ENCODE measurements around the gene RPL7L1.

Gene RPL7L1

GRCh38 chr6:42879372-42880239 lies at the start of gene RPL7L1:
Gene RPL7L1, plus strand, starts transcription at chr6:42879616. Its CDS starts 295 bp downstream, at chr6:42879911.
- peak; percentile 85 for DNase-seq (ENCODE audit: low spot score)
- H3K4me3 Mint-ChIP-seq, result peak within 1 kb of the TSS; percentile 97
- peaks cover 7% of the 10 kb centered on the region for H3K4me1 Mint-ChIP-seq (ENCODE audit: low read depth)
- no peaks in the 10 kb centered on the region for H3K27me3 Mint-ChIP-seq (ENCODE audit: low read depth)
- peaks cover 18% of the 10 kb centered on the region for H3K36me3 Mint-ChIP-seq (ENCODE audit: low read depth)
- no peaks in the 10 kb centered on the region for H3K9me3 Mint-ChIP-seq
- peak within 1 kb of the TSS; percentile 95 for H3K27ac Mint-ChIP-seq

- H3K4me3 Mint-ChIP-seq, result no peak overlapping the region
- no peaks in the 10 kb centered on the region for H3K27me3 Mint-ChIP-seq (ENCODE audit: low read depth)
- H3K9me3 Mint-ChIP-seq, result no peaks in the 10 kb centered on the region
- no peak for DNase-seq (ENCODE audit: low spot score)
- H3K36me3 Mint-ChIP-seq (ENCODE audit: low read depth), result peaks cover 36% of the 10 kb centered on the region
- no peaks in the 10 kb centered on the region for H3K4me1 Mint-ChIP-seq (ENCODE audit: low read depth)
- H3K27ac Mint-ChIP-seq, result no peak overlapping the region
These were observed 48.2 kb upstream of the RPL7L1 start for GRCh38 chr6:42831237-42831636.

GRCh38 chr6:42834056-42834455 lies 45.4 kb upstream of the RPL7L1 start:
- no peak for DNase-seq (ENCODE audit: low spot score)
- H3K4me1 Mint-ChIP-seq (ENCODE audit: low read depth), result no peaks in the 10 kb centered on the region
- H3K27ac Mint-ChIP-seq, result no peak overlapping the region
- H3K27me3 Mint-ChIP-seq (ENCODE audit: low read depth), result no peaks in the 10 kb centered on the region
- peaks cover 25% of the 10 kb centered on the region for H3K36me3 Mint-ChIP-seq (ENCODE audit: low read depth)
- H3K4me3 Mint-ChIP-seq, result no peak overlapping the region
- H3K9me3 Mint-ChIP-seq, result no peaks in the 10 kb centered on the region

- no peak for DNase-seq (ENCODE audit: low spot score)
- Mint-ChIP-seq H3K27me3 (ENCODE audit: low read depth) (no peaks in the 10 kb centered on the region), H3K4me1 (ENCODE audit: low read depth) (peaks cover 6% of the 10 kb centered on the region), H3K27ac (peak overlapping the region; percentile 9), H3K36me3 (ENCODE audit: low read depth) (peaks cover 17% of the 10 kb centered on the region), H3K4me3 (no peak overlapping the region), H3K9me3 (no peaks in the 10 kb centered on the region)
These were observed 37.4 kb upstream of the RPL7L1 start for GRCh38 chr6:42841844-42842584.

GRCh38 chr6:42845327-42845694 lies 34.1 kb upstream of the RPL7L1 start:
- DNase-seq (ENCODE audit: low spot score), result no peak
- H3K9me3 Mint-ChIP-seq, result no peaks in the 10 kb centered on the region
- H3K4me1 Mint-ChIP-seq (ENCODE audit: low read depth), result peaks cover 6% of the 10 kb centered on the region
- H3K27ac Mint-ChIP-seq, result no peak overlapping the region
- H3K4me3 Mint-ChIP-seq, result no peak overlapping the region
- H3K36me3 Mint-ChIP-seq (ENCODE audit: low read depth), result peaks cover 17% of the 10 kb centered on the region
- H3K27me3 Mint-ChIP-seq (ENCODE audit: low read depth), result no peaks in the 10 kb centered on the region

GRCh38 chr6:42846505-42846904 lies 32.9 kb upstream of the RPL7L1 start:
- Mint-ChIP-seq H3K27me3 (ENCODE audit: low read depth) (no peaks in the 10 kb centered on the region), H3K9me3 (no peaks in the 10 kb centered on the region), H3K36me3 (ENCODE audit: low read depth) (peaks cover 15% of the 10 kb centered on the region), H3K27ac (no peak overlapping the region), H3K4me3 (no peak overlapping the region), H3K4me1 (ENCODE audit: low read depth) (peaks cover 4% of the 10 kb centered on the region)
- DNase-seq (ENCODE audit: low spot score), result no peak

GRCh38 chr6:42848700-42849099 lies 30.7 kb upstream of the RPL7L1 start:
- Mint-ChIP-seq H3K4me3 (no peak overlapping the region), H3K27me3 (ENCODE audit: low read depth) (no peaks in the 10 kb centered on the region), H3K9me3 (no peaks in the 10 kb centered on the region)

GRCh38 chr6:42851599-42851998 lies 27.8 kb upstream of the RPL7L1 start:
- H3K27ac Mint-ChIP-seq, result no peak overlapping the region
- no peaks in the 10 kb centered on the region for H3K27me3 Mint-ChIP-seq (ENCODE audit: low read depth)
- no peaks in the 10 kb centered on the region for H3K9me3 Mint-ChIP-seq
- no peak for DNase-seq (ENCODE audit: low spot score)
- H3K4me3 Mint-ChIP-seq, result no peak overlapping the region
- H3K4me1 Mint-ChIP-seq (ENCODE audit: low read depth), result no peaks in the 10 kb centered on the region
- peaks cover 15% of the 10 kb centered on the region for H3K36me3 Mint-ChIP-seq (ENCODE audit: low read depth)

More at GRCh38 chr6:42848700-42849099, 30.7 kb upstream of the RPL7L1 start:
- no peak for DNase-seq (ENCODE audit: low spot score)
- peaks cover 17% of the 10 kb centered on the region for H3K36me3 Mint-ChIP-seq (ENCODE audit: low read depth)
- peaks cover 3% of the 10 kb centered on the region for H3K4me1 Mint-ChIP-seq (ENCODE audit: low read depth)
- no peak overlapping the region for H3K27ac Mint-ChIP-seq

- Mint-ChIP-seq H3K4me1 (ENCODE audit: low read depth) (no peaks in the 10 kb centered on the region), H3K4me3 (no peak overlapping the region), H3K9me3 (no peaks in the 10 kb centered on the region), H3K27me3 (ENCODE audit: low read depth) (no peaks in the 10 kb centered on the region), H3K27ac (no peak overlapping the region), H3K36me3 (ENCODE audit: low read depth) (peaks cover 39% of the 10 kb centered on the region)
- no peak for DNase-seq (ENCODE audit: low spot score)
These were observed 19.4 kb upstream of the RPL7L1 start for GRCh38 chr6:42860036-42860435.

GRCh38 chr6:42860481-42860880 lies 18.9 kb upstream of the RPL7L1 start:
- H3K4me3 Mint-ChIP-seq, result no peak overlapping the region
- no peak overlapping the region for H3K27ac Mint-ChIP-seq
- H3K9me3 Mint-ChIP-seq, result no peaks in the 10 kb centered on the region
- H3K4me1 Mint-ChIP-seq (ENCODE audit: low read depth), result no peaks in the 10 kb centered on the region
- H3K27me3 Mint-ChIP-seq (ENCODE audit: low read depth), result no peaks in the 10 kb centered on the region
- DNase-seq (ENCODE audit: low spot score), result no peak
- peaks cover 40% of the 10 kb centered on the region for H3K36me3 Mint-ChIP-seq (ENCODE audit: low read depth)

GRCh38 chr6:42864602-42865001 lies 14.8 kb upstream of the RPL7L1 start:
- Mint-ChIP-seq H3K4me1 (ENCODE audit: low read depth) (no peaks in the 10 kb centered on the region), H3K27me3 (ENCODE audit: low read depth) (no peaks in the 10 kb centered on the region), H3K27ac (no peak overlapping the region), H3K4me3 (no peak overlapping the region), H3K9me3 (no peaks in the 10 kb centered on the region), H3K36me3 (ENCODE audit: low read depth) (peaks cover 43% of the 10 kb centered on the region)
- no peak for DNase-seq (ENCODE audit: low spot score)

- H3K36me3 Mint-ChIP-seq (ENCODE audit: low read depth), result peaks cover 14% of the 10 kb centered on the region
- no peaks in the 10 kb centered on the region for H3K9me3 Mint-ChIP-seq
- H3K4me1 Mint-ChIP-seq (ENCODE audit: low read depth), result no peaks in the 10 kb centered on the region
- no peaks in the 10 kb centered on the region for H3K27me3 Mint-ChIP-seq (ENCODE audit: low read depth)
- H3K4me3 Mint-ChIP-seq, result no peak overlapping the region
- DNase-seq (ENCODE audit: low spot score), result no peak
- no peak overlapping the region for H3K27ac Mint-ChIP-seq
These were observed 9.1 kb upstream of the RPL7L1 start for GRCh38 chr6:42870145-42870936.

GRCh38 chr6:42871711-42872110 lies 7.7 kb upstream of the RPL7L1 start:
- H3K27ac Mint-ChIP-seq, result no peak overlapping the region
- H3K4me3 Mint-ChIP-seq, result no peak overlapping the region

GRCh38 chr6:42873313-42873712 lies 6.1 kb upstream of the RPL7L1 start:
- Mint-ChIP-seq H3K4me1 (ENCODE audit: low read depth) (no peaks in the 10 kb centered on the region), H3K4me3 (no peak overlapping the region), H3K27me3 (ENCODE audit: low read depth) (no peaks in the 10 kb centered on the region), H3K9me3 (no peaks in the 10 kb centered on the region), H3K36me3 (ENCODE audit: low read depth) (no peaks in the 10 kb centered on the region), H3K27ac (no peak overlapping the region)
- no peak for DNase-seq (ENCODE audit: low spot score)

More at GRCh38 chr6:42871711-42872110, 7.7 kb upstream of the RPL7L1 start:
- no peaks in the 10 kb centered on the region for H3K27me3 Mint-ChIP-seq (ENCODE audit: low read depth)
- no peaks in the 10 kb centered on the region for H3K9me3 Mint-ChIP-seq
- H3K4me1 Mint-ChIP-seq (ENCODE audit: low read depth), result no peaks in the 10 kb centered on the region
- no peak for DNase-seq (ENCODE audit: low spot score)
- H3K36me3 Mint-ChIP-seq (ENCODE audit: low read depth), result peaks cover 9% of the 10 kb centered on the region
